GM18861 (cell line): Measurements from ENCODE around the gene FGF8.

ENCODE experiments used
- ATAC-seq: cut with Tn5 transposase; IDR thresholded peaks from one replicate; pipeline ENCODE4 v1.9.1; 2021; ENCODE audit not compliant: unreplicated experiment

Gene FGF8

GRCh38 chr10:101741938-101742337 lies 34.0 kb downstream of the FGF8 start:
- ATAC-seq = no peak

DNA sequence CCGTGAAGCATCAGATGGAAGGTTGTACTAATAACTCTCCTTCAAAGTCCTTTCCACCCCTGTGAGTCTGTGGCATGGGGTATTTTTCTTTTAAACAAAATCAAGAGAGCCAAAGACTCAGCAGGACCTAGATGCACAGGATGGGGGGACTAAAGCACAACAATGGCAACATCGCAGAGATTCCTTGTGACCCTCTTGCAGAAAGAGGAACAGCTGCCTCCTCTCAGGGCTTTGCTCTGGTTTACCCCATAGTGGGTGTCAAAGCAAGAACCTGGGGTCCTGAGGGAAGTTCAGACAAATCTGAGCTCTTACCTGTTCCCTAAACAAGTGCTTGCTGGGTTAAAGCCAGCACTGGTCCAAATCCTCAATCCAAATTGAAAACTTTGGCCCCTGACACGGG lies 39.2 kb downstream of the FGF8 start:
- ATAC-seq = no peak

DNA sequence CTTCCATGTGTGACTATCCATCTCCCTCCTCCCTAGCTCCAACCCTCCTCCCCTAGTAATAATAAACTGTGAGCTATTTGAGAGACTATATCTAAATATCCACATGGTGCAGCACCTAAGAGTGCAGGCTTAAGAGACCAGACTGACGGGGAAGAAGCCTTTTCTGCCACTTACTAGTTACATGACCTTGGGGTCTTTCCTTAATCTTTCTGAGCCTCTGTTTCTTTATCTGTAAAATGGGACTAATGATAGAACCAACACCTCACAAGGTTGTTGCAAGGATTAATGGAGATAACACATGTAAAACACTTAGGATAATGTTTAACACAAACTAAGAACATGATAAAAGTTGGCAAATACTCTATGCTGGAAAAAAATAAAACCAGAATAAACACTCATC lies 43.8 kb downstream of the FGF8 start:
- no peak for ATAC-seq

DNA sequence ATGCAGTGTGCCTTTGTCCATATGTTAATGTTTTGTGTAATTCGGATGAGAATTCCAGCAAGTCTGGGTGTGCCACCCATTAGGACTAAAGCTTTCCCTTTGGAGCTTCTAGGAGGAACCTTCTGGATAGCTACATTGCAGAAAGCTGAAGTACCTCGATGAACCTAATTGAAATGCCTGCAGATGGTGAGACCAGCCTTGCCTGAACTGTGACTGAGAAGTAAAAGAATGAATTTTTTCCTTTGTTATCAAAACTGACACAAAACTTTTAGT lies 49.9 kb downstream of the FGF8 start:
- ATAC-seq = no peak

GRCh38 chr10:101725296-101726114 lies 50.4 kb downstream of the FGF8 start:
- no peak for ATAC-seq

- ATAC-seq = no peak
These were observed 51.5 kb downstream of the FGF8 start for GRCh38 chr10:101724446-101724845.

- ATAC-seq = no peak
These were observed 52.7 kb downstream of the FGF8 start for GRCh38 chr10:101723176-101723575.

- no peak for ATAC-seq
These were observed 54.1 kb downstream of the FGF8 start for GRCh38 chr10:101721806-101722205.

- no peak for ATAC-seq
These were observed 55.2 kb downstream of the FGF8 start for GRCh38 chr10:101720606-101721230.
